ES-I3 (cell line): ENCODE data around the gene LRRC73.

ENCODE experiments used
- H3K36me3 ChIP-seq: 2 replicates; pipeline ENCODE4 v1.6.1; 2013; ENCODE audit warnings: mild to moderate bottlenecking, low read length, control low read depth, moderate library complexity; ENCODE audit not compliant: insufficient read depth
- H3K4me1 ChIP-seq: 2 replicates; pipeline ENCODE4 v1.6.1; 2013; ENCODE audit warnings: mild to moderate bottlenecking, control low read depth, low read length; ENCODE audit not compliant: insufficient read depth
- H3K9ac ChIP-seq: 2 replicates; pipeline ENCODE4 v1.6.1; 2013; ENCODE audit warnings: low read depth, mild to moderate bottlenecking, low read length, moderate library complexity
- H3K9me3 ChIP-seq: 2 replicates; pipeline ENCODE4 v1.6.1; 2013; ENCODE audit warnings: mild to moderate bottlenecking, low read length, moderate library complexity; ENCODE audit not compliant: control insufficient read depth, insufficient read depth

Gene LRRC73

DNA sequence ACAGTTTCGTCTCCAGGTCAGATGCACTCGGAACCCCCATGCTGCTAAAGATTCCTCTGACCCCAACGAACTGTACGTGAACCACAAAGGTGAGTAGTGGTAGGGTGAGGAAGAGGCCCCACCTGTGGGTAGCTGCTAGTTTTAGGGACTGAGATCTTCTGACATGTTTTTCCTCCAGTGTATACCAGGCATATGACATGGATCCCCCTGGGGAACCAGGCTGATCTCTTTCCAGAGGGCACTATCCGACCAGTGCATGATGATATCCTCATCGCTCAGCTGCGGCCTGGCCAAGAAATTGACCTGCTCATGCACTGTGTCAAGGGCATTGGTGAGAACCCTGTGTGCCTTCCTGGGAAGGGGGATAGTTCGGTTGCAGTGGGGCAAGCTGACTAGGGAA is 10.0 kb upstream of the LRRC73 start:
- no peaks in the 10 kb centered on the region for H3K9me3 ChIP-seq
- peaks cover 6% of the 10 kb centered on the region; the same call in 1 of the 2 replicates for H3K4me1 ChIP-seq
- H3K36me3 ChIP-seq: peaks cover 33% of the 10 kb centered on the region
- H3K9ac ChIP-seq: no peak overlapping the region

DNA sequence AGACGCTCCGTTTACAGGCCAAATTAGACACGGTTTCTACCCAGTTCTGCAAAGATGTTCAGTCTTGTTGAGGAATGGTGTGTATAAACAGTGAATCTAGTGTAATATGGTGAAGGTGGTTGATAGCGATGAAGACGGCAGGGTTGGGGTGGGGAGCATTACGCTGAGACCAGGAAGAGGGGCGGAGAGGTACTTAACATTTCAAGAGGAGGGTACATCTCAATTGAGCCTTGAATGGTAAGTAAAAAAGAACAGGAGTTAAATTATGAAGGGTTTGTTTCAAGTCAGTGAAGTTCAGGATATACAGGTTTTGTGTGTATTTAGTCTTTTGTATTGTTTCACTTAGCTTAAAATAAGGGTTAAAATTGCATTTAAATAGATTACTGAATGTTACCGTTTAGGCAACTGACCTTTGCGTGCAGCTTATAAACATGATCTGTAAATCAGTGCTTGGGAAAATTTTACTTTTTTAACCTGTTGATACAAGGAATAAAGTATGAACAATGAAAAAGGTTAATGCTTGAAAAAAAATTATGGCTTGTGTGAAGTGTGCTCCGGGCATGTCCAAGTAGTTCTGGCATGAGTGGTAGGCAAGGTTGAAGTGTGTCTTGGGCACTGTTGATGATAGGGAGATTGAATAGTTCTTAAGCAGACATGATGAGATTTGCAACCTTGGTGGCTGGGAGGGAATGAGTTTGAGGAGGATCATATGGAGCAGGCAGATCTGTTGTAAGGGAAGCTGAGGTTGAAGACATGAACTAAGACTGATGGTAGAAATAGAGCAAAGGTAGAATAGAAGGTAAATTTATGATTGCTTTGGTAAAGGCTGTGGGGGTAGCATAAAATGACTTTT is 7.6 kb upstream of the LRRC73 start:
- H3K4me1 ChIP-seq: peaks cover 6% of the 10 kb centered on the region; the same call in 1 of the 2 replicates
- H3K9me3 ChIP-seq: no peaks in the 10 kb centered on the region
- H3K9ac ChIP-seq: peak overlapping the region; percentile 68
- peaks cover 38% of the 10 kb centered on the region for H3K36me3 ChIP-seq

DNA sequence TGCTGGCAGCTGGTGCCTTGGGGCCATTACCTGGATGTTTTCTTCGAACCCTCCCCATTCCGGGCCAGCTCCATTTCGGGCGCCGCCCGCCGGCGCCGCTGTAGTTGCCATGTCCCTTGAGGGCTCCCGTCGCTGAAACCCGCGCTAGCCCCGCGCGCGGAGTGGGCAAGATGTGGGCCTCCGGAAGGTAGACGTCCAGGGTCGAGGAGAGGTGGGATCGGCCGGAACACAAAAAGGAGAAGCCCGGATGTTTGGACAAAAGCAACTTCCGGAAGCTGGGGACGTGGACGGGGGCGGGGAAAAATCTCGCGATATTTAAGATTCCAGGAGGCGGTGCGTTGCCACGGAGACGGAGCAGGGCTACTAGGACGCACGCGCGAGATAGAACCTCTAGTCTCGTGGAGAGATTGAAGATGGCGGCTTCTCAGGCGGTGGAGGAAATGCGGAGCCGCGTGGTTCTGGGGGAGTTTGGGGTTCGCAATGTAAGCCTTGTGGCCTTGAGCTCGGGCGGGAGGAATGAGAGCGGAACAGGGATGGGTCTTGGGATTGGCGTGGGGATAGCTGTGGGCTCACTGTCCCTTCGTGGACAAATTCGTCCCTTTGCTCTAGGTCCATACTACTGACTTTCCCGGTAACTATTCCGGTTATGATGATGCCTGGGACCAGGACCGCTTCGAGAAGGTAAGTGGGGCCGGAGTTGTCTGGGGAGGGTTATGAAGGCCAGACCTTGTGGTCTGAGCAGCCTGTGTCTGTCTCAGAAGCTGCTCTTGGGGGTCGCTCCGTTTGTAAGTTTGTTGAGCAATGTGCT is 6.8 kb upstream of the LRRC73 start, which contains the start of the genes POLR1C and YIPF3:
Gene POLR1C (plus strand): TSS at position 393 of the 808 bp plus-strand sequence. CDS start 21 bp downstream, at position 414.
Gene YIPF3 (minus strand): TSS at position 230 of the 808 bp plus-strand sequence. CDS start 119 bp downstream, at position 111.
- peaks cover 30% of the 10 kb centered on the region for H3K36me3 ChIP-seq
- peak within 1 kb of the TSS; percentile 68 for H3K9ac ChIP-seq
- peaks cover 6% of the 10 kb centered on the region; the same call in 1 of the 2 replicates for H3K4me1 ChIP-seq
- H3K9me3 ChIP-seq: no peaks in the 10 kb centered on the region

DNA sequence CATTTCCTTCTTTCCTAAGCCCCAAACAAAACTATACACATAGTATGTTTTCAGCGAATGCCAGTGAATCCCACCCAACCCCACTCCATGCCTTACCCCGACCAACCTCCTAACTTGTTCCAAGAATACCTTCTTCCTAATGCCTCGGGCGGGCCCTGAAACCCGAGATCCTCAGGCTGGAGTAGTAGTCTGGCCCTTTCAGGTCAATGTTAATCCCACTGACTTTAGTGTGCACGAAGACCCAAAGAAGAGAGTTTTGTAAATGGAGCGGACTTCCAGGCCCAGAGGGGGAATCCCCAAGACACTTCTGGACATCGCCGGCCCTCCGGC is 6.2 kb upstream of the LRRC73 start:
- Histone ChIP-seq H3K4me1 (peaks cover 6% of the 10 kb centered on the region; the same call in 1 of the 2 replicates), H3K9me3 (no peaks in the 10 kb centered on the region), H3K9ac (peak overlapping the region; percentile 68), H3K36me3 (peaks cover 25% of the 10 kb centered on the region)

DNA sequence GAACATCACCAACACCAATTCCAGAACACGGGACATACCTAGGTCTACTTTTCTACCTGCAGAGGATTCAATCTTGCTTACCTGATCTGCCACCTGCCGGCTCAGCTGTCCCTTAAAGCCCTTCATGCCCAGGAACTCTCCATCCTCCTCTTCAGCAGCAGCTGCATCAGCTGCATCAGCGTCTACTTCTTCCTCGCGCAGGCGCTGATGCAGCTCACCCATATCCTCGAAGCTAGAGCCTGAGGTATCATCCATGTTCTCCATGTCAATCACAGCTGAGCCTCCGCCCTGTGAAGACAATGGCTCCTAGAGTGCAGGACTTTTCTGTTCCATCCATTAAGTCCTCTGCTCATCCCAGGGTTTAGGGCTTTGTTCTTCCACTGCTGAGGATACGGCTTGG is 5.7 kb upstream of the LRRC73 start:
- H3K9ac ChIP-seq: peak overlapping the region; percentile 68; the same call in 1 of the 2 replicates
- peaks cover 6% of the 10 kb centered on the region; the same call in 1 of the 2 replicates for H3K4me1 ChIP-seq
- H3K36me3 ChIP-seq: peaks cover 22% of the 10 kb centered on the region
- no peaks in the 10 kb centered on the region for H3K9me3 ChIP-seq

DNA sequence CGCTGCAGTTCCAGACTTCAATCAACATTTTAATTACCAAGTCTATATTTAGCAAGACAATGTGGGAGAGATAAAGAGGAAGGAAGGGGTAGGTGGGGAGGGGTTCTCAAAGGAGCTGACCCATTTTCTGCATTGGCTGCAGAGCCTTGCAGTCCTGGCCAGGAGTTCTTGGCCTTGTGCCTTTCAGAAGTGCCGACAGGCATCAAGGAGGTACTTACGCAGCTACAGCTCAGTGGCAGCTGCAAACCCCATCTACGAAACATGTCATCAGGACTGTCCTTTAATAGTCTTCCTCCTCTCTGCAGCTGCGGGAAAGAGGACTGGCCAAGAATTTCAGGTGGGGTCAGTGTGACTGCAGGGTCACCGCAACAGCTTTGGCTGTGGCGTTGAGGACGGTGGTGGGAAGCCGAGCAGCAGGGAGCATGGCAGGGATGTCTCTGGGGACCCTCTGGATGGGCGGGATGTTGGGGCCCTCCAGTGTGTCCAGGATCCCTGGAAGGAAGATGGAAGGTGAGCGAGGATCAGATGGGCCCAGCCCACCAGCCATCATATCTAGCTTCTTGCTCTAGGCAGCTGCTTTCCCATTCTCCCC is 1.8 kb upstream of the LRRC73 start:
- Histone ChIP-seq H3K9ac (no peak overlapping the region), H3K36me3 (peaks cover 22% of the 10 kb centered on the region), H3K9me3 (no peaks in the 10 kb centered on the region), H3K4me1 (no peaks in the 10 kb centered on the region)

DNA sequence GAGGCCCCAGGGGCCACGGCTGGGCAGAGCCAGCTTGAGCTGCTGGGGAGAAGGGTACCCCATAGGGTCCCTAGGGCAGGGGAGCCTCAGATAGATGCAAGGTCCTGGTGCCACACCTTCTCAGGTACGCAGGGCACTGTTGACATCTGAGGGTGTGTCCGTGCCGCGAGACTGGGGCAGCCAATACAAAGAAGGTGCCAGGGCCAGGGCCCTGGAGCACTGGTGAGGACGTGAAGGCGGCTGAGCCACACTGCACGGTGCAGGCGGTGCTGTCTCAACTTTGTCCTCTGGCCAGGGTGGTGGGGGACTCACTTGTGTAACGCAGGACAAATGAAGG is 649 bp upstream of the LRRC73 start:
- peak overlapping the region; percentile 76; the same call in 1 of the 2 replicates for H3K9ac ChIP-seq
- H3K9me3 ChIP-seq: no peaks in the 10 kb centered on the region
- no peaks in the 10 kb centered on the region for H3K4me1 ChIP-seq
- peaks cover 22% of the 10 kb centered on the region for H3K36me3 ChIP-seq

DNA sequence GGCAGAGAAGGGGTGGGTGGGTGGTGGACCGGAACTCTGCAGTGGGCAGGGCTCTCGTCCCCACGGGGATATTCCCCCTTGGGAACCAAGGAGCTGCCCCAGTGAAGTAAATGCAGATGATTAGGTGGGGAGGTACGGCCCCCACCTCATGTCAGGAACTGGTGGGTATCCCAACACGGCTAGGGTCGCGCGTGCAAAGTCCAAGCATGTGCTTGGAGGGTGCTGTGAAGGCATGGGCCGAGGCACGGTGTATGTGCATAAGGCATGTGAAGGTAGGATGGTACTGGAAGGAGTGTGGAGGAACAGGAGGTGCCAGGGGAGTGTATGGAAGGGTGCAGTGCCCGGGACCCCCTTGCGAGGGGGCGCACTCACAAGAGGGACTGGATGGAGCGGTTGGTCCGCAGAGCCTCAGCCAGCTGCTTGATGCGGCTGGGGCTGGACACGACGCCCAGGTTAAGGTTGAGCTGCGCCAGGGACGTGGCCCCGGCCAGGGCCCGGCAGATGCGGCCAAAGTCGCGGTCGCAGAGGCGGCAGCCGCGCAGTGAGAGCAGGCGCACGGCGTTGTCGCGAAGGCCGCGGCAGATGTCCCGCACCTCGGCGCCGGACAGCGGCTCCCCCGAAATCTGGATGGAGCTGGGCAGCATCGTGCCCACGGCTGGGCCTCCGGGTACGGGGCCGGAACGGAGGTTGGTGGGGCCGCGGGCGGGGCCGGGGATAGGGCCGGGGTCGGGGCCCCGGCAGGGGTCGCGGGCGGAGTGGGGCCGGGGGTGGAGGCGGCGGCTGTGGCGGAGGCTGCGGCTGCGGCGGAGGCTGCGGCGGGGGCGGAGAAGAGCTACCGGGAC is 783 bp downstream of the LRRC73 start:
- peaks cover 8% of the 10 kb centered on the region for H3K36me3 ChIP-seq
- H3K9ac ChIP-seq: peak overlapping the region; percentile 76; the same call in 1 of the 2 replicates
- no peaks in the 10 kb centered on the region for H3K9me3 ChIP-seq
- no peaks in the 10 kb centered on the region for H3K4me1 ChIP-seq

DNA sequence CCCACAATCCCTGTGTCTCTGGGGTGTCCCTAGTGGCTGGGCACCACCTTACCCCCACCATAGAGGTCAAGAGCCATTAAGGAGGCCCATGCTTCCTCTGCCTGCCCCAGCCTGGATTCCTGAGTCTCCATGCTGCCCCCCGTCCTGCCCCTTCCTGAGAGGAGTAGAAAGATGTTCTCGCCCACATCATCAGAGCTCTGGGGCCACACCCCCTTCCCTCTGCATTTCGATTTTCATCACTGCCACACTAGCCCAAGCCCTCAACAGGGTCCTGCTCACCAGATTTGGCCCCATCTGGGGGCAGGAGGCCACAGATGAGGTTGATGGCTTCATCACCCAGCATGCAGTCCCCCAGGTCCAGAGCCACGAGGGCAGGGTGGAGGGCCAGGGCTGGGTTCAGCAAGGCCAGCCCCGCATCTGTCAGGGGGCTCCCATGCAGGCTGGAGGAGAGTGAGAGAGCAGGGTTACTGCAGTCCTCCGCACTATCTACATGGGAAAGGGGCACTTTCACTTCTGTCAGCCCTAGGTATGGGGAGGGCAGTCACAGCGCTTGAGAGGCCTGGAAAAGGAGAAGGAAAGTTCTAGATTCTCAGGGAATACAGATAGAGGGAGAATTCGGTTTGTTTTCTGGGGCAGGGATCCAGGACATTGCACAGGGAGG is 1.5 kb downstream of the LRRC73 start:
- no peak overlapping the region for H3K9ac ChIP-seq
- H3K36me3 ChIP-seq: peaks cover 4% of the 10 kb centered on the region
- H3K4me1 ChIP-seq: no peaks in the 10 kb centered on the region
- no peaks in the 10 kb centered on the region for H3K9me3 ChIP-seq

DNA sequence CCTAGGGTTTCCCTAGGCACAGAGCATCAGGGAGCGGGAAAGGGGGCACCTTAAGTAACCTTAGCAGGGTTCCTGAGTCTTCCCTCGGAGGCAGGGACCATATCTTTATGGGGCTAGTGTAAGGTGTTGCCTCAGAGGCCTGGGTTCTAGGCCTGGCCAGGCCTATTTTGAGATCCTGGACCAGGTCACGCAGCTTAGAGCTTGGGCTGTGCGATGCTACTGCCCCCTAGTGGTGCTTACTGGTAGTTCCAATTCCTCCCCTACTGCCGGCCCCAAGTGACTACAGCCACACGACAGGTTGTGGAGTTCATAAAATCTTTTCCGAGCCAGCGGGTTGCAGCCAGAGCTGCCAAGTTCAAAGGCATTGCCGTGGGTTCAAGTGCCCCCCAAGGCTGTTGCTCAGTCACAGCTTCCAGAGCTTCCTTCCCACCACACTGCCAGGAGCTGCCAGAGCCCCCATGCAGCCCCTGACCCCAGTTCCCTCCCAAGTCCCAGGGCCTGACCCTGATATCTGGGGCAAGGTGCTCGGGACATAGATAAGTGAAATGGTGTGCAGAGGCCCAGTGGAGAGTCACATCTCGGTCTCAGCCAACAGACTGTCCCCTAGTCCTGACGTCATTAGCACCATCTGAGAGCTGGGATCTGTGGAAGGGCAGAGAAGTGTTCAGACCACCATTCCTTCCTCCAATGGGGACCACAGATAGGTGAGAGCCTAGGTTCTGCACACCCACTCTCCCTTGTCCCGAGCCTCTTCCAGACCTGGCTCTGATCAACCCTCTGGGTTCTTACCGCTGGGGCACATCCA is 3.3 kb downstream of the LRRC73 start:
- no peaks in the 10 kb centered on the region for H3K9me3 ChIP-seq
- no peak overlapping the region for H3K9ac ChIP-seq
- H3K4me1 ChIP-seq: no peaks in the 10 kb centered on the region
- peaks cover 10% of the 10 kb centered on the region; the same call in 1 of the 2 replicates for H3K36me3 ChIP-seq

DNA sequence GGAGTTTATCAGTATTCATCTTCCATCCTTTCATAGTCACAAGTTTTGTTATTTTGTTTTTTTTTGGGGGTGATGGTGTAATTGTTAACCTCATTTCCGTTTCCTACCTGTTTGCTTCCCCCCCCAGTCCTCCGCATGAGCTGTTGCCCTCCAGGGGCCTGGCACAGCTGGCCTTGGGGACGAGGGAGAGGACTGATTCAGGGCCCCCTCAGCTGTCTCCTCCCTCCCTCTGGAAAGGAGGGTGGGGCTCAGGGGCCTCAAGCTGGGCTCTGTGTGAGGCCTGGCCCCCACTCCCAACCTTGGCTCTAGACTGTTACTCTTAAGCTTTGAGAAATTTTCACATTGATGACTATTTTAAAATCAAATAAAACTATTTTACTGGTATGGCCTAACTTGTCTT is 4.0 kb downstream of the LRRC73 start:
- Histone ChIP-seq H3K4me1 (no peaks in the 10 kb centered on the region), H3K36me3 (peaks cover 10% of the 10 kb centered on the region), H3K9ac (no peak overlapping the region), H3K9me3 (no peaks in the 10 kb centered on the region)

DNA sequence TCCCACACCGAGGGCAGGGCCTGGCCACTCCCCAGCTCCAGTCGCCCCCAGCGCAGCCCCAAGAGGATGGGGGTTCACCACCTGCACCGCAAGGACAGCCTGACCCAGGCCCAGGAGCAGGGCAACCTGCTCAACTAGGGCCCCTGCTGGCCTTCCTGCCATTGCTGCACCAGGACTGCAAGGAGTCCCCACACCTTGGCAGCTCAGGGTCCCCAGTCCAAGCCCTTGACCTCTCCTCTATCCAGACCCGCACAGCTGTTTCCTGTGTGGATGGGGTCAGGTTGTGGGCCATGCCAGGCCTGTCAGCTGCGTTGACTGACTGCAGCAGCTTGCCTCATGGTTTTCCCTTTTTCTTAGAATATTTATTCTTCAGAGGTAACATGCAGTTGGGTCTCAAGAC is 4.4 kb downstream of the LRRC73 start:
- Histone ChIP-seq H3K9ac (no peak overlapping the region), H3K4me1 (no peaks in the 10 kb centered on the region), H3K9me3 (no peaks in the 10 kb centered on the region), H3K36me3 (peaks cover 10% of the 10 kb centered on the region)
